CD4-positive, alpha-beta T cell (primary cell): ENCODE measurements around the gene DHH. TPM values are rescaled to one million over a fixed set of nuclear protein-coding genes. Genes with fewer than 3 reads are reported as not detected.

ENCODE experiments used
- ATAC-seq: fragments of 200-7000 bp; cut with Tn5 transposase; one replicate; pipeline ENCODE4 v1.10.0; 2022; ENCODE audit warnings: mild to moderate bottlenecking; ENCODE audit not compliant: poor library complexity
- CTCF ChIA-PET: fragments of 350-600 bp; sonication (Branson Sonifier 250); formaldehyde crosslinking; loops from one replicate; lab custom pipeline; 2021; ENCODE audit warnings: antibody characterized with exemption, inconsistent platforms; lab: Charles Lee
- POLR2A ChIA-PET: fragments of 350-600 bp; sonication (Branson Sonifier 250); formaldehyde crosslinking; loops from one replicate; lab custom pipeline; 2021; ENCODE audit warnings: antibody characterized with exemption, inconsistent platforms; lab: Charles Lee
- DNase-seq, 14 experiments: peaks; one replicate each; pipeline ENCODE4 v3.0.0-alpha.2; 2013 to 2020; ENCODE audit warnings: mixed read lengths in 2 of 14
- H3K27ac ChIP-seq, 2 donors: one replicate each; pipeline versions ENCODE4 v1.5.1 to v1.7.0; 2013; ENCODE audit warnings: low read length in 2 of 2, low read depth in 1 of 2, mild to moderate bottlenecking in 1 of 2
- H3K27me3 ChIP-seq, 2 experiments: 1 replicate in 1 of 2; 2 replicates in 1 of 2; pipeline versions ENCODE4 v1.6.1 to v1.7.0; 2013; ENCODE audit warnings: low read length in 2 of 2, control low read depth in 1 of 2, mild to moderate bottlenecking in 1 of 2, moderate library complexity in 1 of 2; ENCODE audit not compliant: insufficient read depth in 2 of 2, control insufficient read depth in 1 of 2
- H3K36me3 ChIP-seq: one replicate; pipeline ENCODE4 v1.6.1; 2013; ENCODE audit warnings: low read length, control low read depth; ENCODE audit not compliant: insufficient read depth
- H3K4me1 ChIP-seq: one replicate; pipeline ENCODE4 v1.6.1; 2013; ENCODE audit warnings: low read length, control low read depth; ENCODE audit not compliant: insufficient read depth
- H3K4me3 ChIP-seq: one replicate; pipeline ENCODE4 v1.5.1; 2013; ENCODE audit warnings: mild to moderate bottlenecking, low read length, moderate library complexity
- H3K9me3 ChIP-seq, 2 experiments: 1 replicate in 1 of 2; 2 replicates in 1 of 2; pipeline versions ENCODE4 v1.6.1 to v1.7.0; 2013; ENCODE audit warnings: low read length in 2 of 2, mild to moderate bottlenecking in 2 of 2, control low read depth in 1 of 2, moderate library complexity in 1 of 2; ENCODE audit not compliant: control insufficient read depth in 1 of 2, insufficient read depth in 1 of 2
- H3K27ac Mint-ChIP-seq: one replicate; pipeline ENCODE4 v1.8.0; 2020; ENCODE audit warnings: mixed read lengths
- H3K27me3 Mint-ChIP-seq: one replicate; pipeline ENCODE4 v1.8.0; 2021; ENCODE audit warnings: mixed read lengths
- H3K36me3 Mint-ChIP-seq: one replicate; pipeline ENCODE4 v1.8.0; 2021; ENCODE audit warnings: low read depth, mixed read lengths
- H3K4me1 Mint-ChIP-seq: one replicate; pipeline ENCODE4 v1.8.0; 2021; ENCODE audit warnings: low read depth, mixed read lengths
- H3K4me3 Mint-ChIP-seq: one replicate; pipeline ENCODE4 v1.8.0; 2020; ENCODE audit warnings: mild to moderate bottlenecking, mixed read lengths
- H3K9me3 Mint-ChIP-seq: one replicate; pipeline ENCODE4 v1.8.0; 2020; ENCODE audit warnings: mixed read lengths
- intact Hi-C, 2 experiments: fragments of 100-400 bp; cut with DNase I in 1 of 2; cut with micrococcal nuclease in 1 of 2; formaldehyde crosslinking; loops; one replicate each; pipeline versions ENCODE4 v1.15.1 to v1.9.0; 2023 to 2025; cut with DNase I, micrococcal nuclease
- total RNA-seq, 174 experiments: library from RNA in 2 of 174; stranded (reverse) in 2 of 174; gene quantifications; one replicate each; pipeline ENCODE4 v1.2.3 and lab custom pipeline; 2021 to 2026
- TF ChIP-seq, protein P1 (sequence below): fragments of 200-600 bp; IDR thresholded peaks from one replicate; pipeline ENCODE4 v1.8.0; 2022; ENCODE audit warnings: antibody characterized with exemption, mild to moderate bottlenecking

The DHH gene
- total RNA-seq, 2 experiments from 2014 or later: 0.71 to 1.1 TPM

DNA sequence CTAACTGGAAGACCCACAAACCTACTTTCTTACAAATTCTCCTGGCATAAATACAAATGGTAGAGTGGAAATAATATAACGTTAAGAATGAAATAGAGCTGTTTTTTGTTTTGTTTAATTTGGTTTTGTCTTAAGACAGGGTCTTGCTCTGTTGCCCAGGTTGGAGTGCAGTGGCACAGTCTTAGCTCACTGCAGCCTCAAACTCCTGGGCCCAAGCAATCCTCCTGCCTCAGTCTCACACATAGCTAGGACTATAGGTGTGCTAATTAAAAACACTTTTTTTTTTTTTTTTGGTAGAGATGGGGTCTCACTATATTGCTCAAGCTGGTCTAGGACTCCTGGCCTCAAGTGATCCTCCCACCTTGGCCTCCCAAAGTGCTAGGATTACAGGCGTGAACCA lies 4.1 kb upstream of the DHH start:
- Mint-ChIP-seq H3K9me3 (no peaks in the 10 kb centered on the region), H3K27me3 (peaks cover 22% of the 10 kb centered on the region), H3K36me3 (peaks cover 68% of the 10 kb centered on the region), H3K4me1 (peaks cover 20% of the 10 kb centered on the region), H3K27ac (no peak overlapping the region), H3K4me3 (no peak overlapping the region)
- TF ChIP-seq, protein P1, sequence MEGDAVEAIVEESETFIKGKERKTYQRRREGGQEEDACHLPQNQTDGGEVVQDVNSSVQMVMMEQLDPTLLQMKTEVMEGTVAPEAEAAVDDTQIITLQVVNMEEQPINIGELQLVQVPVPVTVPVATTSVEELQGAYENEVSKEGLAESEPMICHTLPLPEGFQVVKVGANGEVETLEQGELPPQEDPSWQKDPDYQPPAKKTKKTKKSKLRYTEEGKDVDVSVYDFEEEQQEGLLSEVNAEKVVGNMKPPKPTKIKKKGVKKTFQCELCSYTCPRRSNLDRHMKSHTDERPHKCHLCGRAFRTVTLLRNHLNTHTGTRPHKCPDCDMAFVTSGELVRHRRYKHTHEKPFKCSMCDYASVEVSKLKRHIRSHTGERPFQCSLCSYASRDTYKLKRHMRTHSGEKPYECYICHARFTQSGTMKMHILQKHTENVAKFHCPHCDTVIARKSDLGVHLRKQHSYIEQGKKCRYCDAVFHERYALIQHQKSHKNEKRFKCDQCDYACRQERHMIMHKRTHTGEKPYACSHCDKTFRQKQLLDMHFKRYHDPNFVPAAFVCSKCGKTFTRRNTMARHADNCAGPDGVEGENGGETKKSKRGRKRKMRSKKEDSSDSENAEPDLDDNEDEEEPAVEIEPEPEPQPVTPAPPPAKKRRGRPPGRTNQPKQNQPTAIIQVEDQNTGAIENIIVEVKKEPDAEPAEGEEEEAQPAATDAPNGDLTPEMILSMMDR: no peak
- ChIA-PET CTCF (interaction anchor here (0.8 to 5.0 kb wide), 13 partner anchors 11 to 246 kb away, joined by 3 to 46 read pairs (median 6); partner anchors contain the start of genes DDX23, LMBR1L, RHEBL1 and TUBA1B), POLR2A (interaction anchor here (1.0 to 4.2 kb wide), 7 partner anchors 11 to 137 kb away, joined by 3 to 41 read pairs (median 6); partner anchors contain the start of genes LMBR1L, RHEBL1, TUBA1A and TUBA1B)
- Histone ChIP-seq H3K36me3 (peaks cover 63% of the 10 kb centered on the region), H3K9me3 (peaks cover 0 to 5% of the 10 kb centered on the region in 2 experiments), H3K4me1 (peaks cover 11% of the 10 kb centered on the region), H3K4me3 (no peak overlapping the region), H3K27ac (no peak overlapping the region), H3K27me3 (peaks cover 9 to 13% of the 10 kb centered on the region in 2 experiments)
- intact Hi-C loops: loop anchor here (1.0 to 2.0 kb wide), 2 partner anchors 34 kb away; no protein-coding TSS in a partner anchor
- DNase-seq (no peak), ATAC-seq (no peak)

DNA sequence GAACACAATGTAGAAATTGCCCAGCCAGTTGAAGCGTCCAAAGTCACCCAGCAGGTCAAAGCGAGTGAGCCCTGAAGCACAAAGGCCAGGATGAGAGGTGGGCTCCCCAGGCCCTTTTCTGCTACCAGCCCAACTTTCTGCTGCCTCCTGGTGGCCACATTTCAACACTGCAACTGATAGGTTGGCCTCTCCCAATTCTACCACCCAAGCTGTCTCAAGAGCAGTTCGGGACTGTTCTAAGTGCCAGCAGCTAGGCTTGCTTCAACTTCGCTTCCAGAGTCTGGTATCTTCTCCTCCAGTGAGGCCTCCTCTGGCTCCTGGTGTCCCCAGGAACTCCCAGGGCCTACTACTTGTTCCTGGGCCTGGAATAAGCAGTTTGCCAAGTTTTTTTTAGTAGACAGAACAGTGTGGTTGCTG lies 3.4 kb upstream of the DHH start:
- TF ChIP-seq, protein P1: peak; percentile 76
- intact Hi-C loops: loop anchor here (1.0 to 2.0 kb wide), 2 partner anchors 33 to 34 kb away; no protein-coding TSS in a partner anchor
- no peak overlapping the region for H3K4me3 Mint-ChIP-seq
- Histone ChIP-seq H3K4me3 (no peak overlapping the region), H3K4me1 (peaks cover 15% of the 10 kb centered on the region), H3K27ac (no peak overlapping the region), H3K9me3 (peaks cover 0 to 5% of the 10 kb centered on the region in 2 experiments), H3K36me3 (peaks cover 57% of the 10 kb centered on the region), H3K27me3 (peaks cover 16 to 20% of the 10 kb centered on the region in 2 experiments)
- no peaks in the 10 kb centered on the region for H3K9me3 Mint-ChIP-seq
- H3K27me3 Mint-ChIP-seq: peaks cover 28% of the 10 kb centered on the region
- H3K4me1 Mint-ChIP-seq: peaks cover 25% of the 10 kb centered on the region
- peaks cover 62% of the 10 kb centered on the region for H3K36me3 Mint-ChIP-seq
- ChIA-PET CTCF (interaction anchor here (0.8 to 5.0 kb wide), 13 partner anchors 10 to 245 kb away, joined by 3 to 46 read pairs (median 6); partner anchors contain the start of genes DDX23, LMBR1L, RHEBL1 and TUBA1B), POLR2A (interaction anchor here (0.8 to 4.2 kb wide), 7 partner anchors 9 to 137 kb away, joined by 3 to 41 read pairs (median 4); partner anchors contain the start of genes LMBR1L, RHEBL1, TUBA1A and TUBA1B)
- ATAC-seq (peak; percentile 73), DNase-seq (peak; percentile 36 to 80 (median 58))
- H3K27ac Mint-ChIP-seq: no peak overlapping the region

DNA sequence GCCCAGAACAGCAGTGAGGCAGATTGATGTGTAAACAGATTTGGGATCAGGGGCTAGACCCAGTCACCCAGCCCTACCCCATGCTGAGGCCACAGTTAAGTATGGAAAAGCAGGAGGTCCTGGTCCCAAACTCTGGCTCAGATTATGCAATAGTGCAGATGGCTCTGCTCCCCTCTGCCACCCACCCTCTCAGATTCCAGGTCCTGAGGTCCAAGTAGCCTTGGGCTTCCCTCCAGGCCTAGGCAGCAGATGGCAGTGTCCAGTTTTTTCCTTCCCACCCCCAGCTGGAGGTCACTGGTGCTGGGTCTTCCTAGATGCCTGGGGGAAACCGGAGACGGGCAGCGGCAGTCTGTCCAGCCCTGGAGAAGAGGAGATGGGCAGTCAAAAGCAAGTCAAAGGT lies 2.8 kb upstream of the DHH start:
- no peak overlapping the region for H3K4me3 Mint-ChIP-seq
- H3K4me1 Mint-ChIP-seq: peaks cover 32% of the 10 kb centered on the region
- H3K4me3 ChIP-seq: no peak overlapping the region
- ATAC-seq (no peak), DNase-seq (no peak)
- ChIA-PET CTCF (interaction anchor here (1.1 to 5.0 kb wide), 8 partner anchors 9 to 245 kb away, joined by 5 to 46 read pairs (median 8); partner anchors contain the start of genes DDX23, LMBR1L and TUBA1B), POLR2A (interaction anchor here (0.8 to 4.2 kb wide), 6 partner anchors 8 to 91 kb away, joined by 3 to 41 read pairs (median 6); partner anchors contain the start of genes LMBR1L, RHEBL1, TUBA1A and TUBA1B)
- H3K27ac ChIP-seq: no peak overlapping the region
- no peak overlapping the region for H3K27ac Mint-ChIP-seq
- peaks cover 18% of the 10 kb centered on the region for H3K4me1 ChIP-seq
- H3K9me3 Mint-ChIP-seq: no peaks in the 10 kb centered on the region
- peaks cover 50% of the 10 kb centered on the region for H3K36me3 ChIP-seq
- H3K27me3 ChIP-seq: peaks cover 22 to 26% of the 10 kb centered on the region in 2 experiments
- peaks cover 35% of the 10 kb centered on the region for H3K27me3 Mint-ChIP-seq
- intact Hi-C loops: no loop called here
- TF ChIP-seq, protein P1: no peak
- H3K9me3 ChIP-seq: peaks cover 0 to 5% of the 10 kb centered on the region in 2 experiments
- peaks cover 55% of the 10 kb centered on the region for H3K36me3 Mint-ChIP-seq
